ENCODE measurements around the gene FAM174B.
A peak's percentile ranks its signal among the peaks of the same experiment; 100 is the strongest.
"Not testable (repeated sequence)": the region's sequence is repeated elsewhere in the genome, so short reads cannot be mapped to it uniquely, and the experiment has no call there.

Gene FAM174B

GRCh38 chr15:92617549-92618520 lies 37.7 kb downstream of the FAM174B start:
- DNase-seq = peak; percentile 73 to 92

- no peak for DNase-seq
Observed at GRCh38 chr15:92616621-92617548, 38.7 kb downstream of the FAM174B start.

- no peak for DNase-seq
Observed at GRCh38 chr15:92614791-92615785, 40.5 kb downstream of the FAM174B start.

GRCh38 chr15:92614301-92614700 lies 41.3 kb downstream of the FAM174B start:
- DNase-seq = no peak

- DNase-seq = no peak
Observed at GRCh38 chr15:92613841-92614240, 41.7 kb downstream of the FAM174B start.

- no peak for DNase-seq
Observed at GRCh38 chr15:92612891-92613290, 42.7 kb downstream of the FAM174B start.

GRCh38 chr15:92611995-92612745 lies 43.4 kb downstream of the FAM174B start:
- DNase-seq = peak in 1 of 2 experiments; percentile 53

GRCh38 chr15:92611150-92611549 lies 44.4 kb downstream of the FAM174B start:
- no peak for DNase-seq

- DNase-seq = no peak
Observed at GRCh38 chr15:92610101-92610520, 45.5 kb downstream of the FAM174B start.

GRCh38 chr15:92608866-92609700 lies 46.5 kb downstream of the FAM174B start:
- no peak for DNase-seq

- DNase-seq = not testable (repeated sequence)
Observed at GRCh38 chr15:92606836-92607150, 48.8 kb downstream of the FAM174B start.

- peak; percentile 24 to 66 for DNase-seq
Observed at GRCh38 chr15:92606126-92606835, 49.3 kb downstream of the FAM174B start.

GRCh38 chr15:92605225-92605944 lies 50.2 kb downstream of the FAM174B start:
- DNase-seq = no peak

GRCh38 chr15:92603743-92604470 lies 51.7 kb downstream of the FAM174B start:
- no peak for DNase-seq

- no peak for DNase-seq
Observed at GRCh38 chr15:92603278-92603677, 52.3 kb downstream of the FAM174B start.

- no peak for DNase-seq
Observed at GRCh38 chr15:92602267-92602593, 53.3 kb downstream of the FAM174B start.

GRCh38 chr15:92601592-92602266 lies 53.8 kb downstream of the FAM174B start:
- no peak for DNase-seq

GRCh38 chr15:92600856-92601255 lies 54.7 kb downstream of the FAM174B start:
- DNase-seq = no peak

Measured in NCI-H524 (cell line).